HepG2 (cell line): ENCODE measurements around the gene B4GALT5.

Experiments used
- EZH2 ChIP-seq: conservative IDR thresholded peaks from 2 replicates; pipeline ENCODE4 v1.6.1; 2012; ENCODE audit warnings: mild to moderate bottlenecking, low read depth, low read length, moderate library complexity
- JUN ChIP-seq: sonication (generic); formaldehyde crosslinking; IDR thresholded peaks from 2 replicates; pipeline ENCODE4 v1.4.0; 2020; ENCODE audit warnings: mild to moderate bottlenecking, missing genetic modification reagents
- KDM6A ChIP-seq: IDR thresholded peaks from 2 replicates; pipeline ENCODE4 v1.6.1; 2016; ENCODE audit warnings: low read depth
- MAFK ChIP-seq, 2 experiments: IDR thresholded peaks in 1 of 2; conservative IDR thresholded peaks in 1 of 2; 2 replicates each; pipeline ENCODE4 v1.6.1; 2011; ENCODE audit warnings: improper control_type of control experiment in 2 of 2, low read length in 2 of 2
- NR2C2 ChIP-seq: sonication (generic); formaldehyde crosslinking; IDR thresholded peaks from 2 replicates; pipeline ENCODE4 v1.4.0; 2020; ENCODE audit warnings: missing genetic modification reagents, mild to moderate bottlenecking, moderate library complexity, borderline replicate concordance
- PTBP1 ChIP-seq: fragments of 200-400 bp; formaldehyde crosslinking; IDR thresholded peaks from 2 replicates; pipeline ENCODE4 v1.6.1; 2018; ENCODE audit warnings: low read length, low read depth; ENCODE audit not compliant: poor library complexity, severe bottlenecking
- RAD21 ChIP-seq: fragments of 450-650 bp; formaldehyde crosslinking; IDR thresholded peaks from 2 replicates; pipeline ENCODE4 v1.5.0; 2020; ENCODE audit warnings: mild to moderate bottlenecking
- SMC3 ChIP-seq: IDR thresholded peaks from 2 replicates; pipeline ENCODE4 v1.6.1; 2011; ENCODE audit warnings: low read length, improper control_type of control experiment
- SP1 ChIP-seq, 2 experiments: fragments of 450-650 bp in 1 of 2; sonication (generic) in 1 of 2; formaldehyde crosslinking in 1 of 2; IDR thresholded peaks; 2 replicates each; pipeline versions ENCODE4 v1.4.0 to v1.6.1; 2016 to 2020; ENCODE audit warnings: missing genetic modification reagents in 1 of 2
- ZNF557 ChIP-seq: sonication (generic); formaldehyde crosslinking; IDR thresholded peaks from 2 replicates; pipeline ENCODE4 v1.4.0; 2020; ENCODE audit warnings: missing genetic modification reagents
- TF ChIP-seq, protein P1 (sequence below), 2 experiments: sonication (generic) in 1 of 2; formaldehyde crosslinking in 1 of 2; IDR thresholded peaks; 2 replicates each; pipeline versions ENCODE4 v1.4.0 to v1.6.1; 2018 to 2020; ENCODE audit warnings: missing genetic modification reagents in 2 of 2, borderline replicate concordance in 1 of 2, low read depth in 1 of 2, mild to moderate bottlenecking in 1 of 2, missing biosample characterization in 1 of 2

DNA sequence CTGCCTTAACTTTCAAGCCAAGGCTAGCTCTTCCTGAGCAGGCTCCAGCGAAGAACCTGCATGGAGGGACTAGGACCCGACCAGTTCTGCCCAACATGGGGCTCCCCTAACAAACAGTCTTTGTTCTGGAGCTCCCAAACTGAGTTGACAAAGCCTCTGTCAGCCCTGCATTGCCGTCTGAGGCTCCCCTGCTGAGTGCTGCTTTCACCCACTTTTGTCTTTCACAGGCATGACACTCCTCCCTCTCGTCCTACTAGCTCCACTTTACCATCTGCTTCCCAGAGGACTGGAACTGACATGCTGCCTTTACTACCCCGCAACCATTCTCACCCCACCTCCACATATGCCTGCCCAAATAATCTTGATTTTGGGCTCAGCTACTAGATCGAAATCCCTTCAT lies 45.1 kb upstream of the B4GALT5 start:
- TF ChIP-seq EZH2 (no peak), ZNF557 (no peak), MAFK (conservative IDR thresholded peaks at IDR 0.05 in 1 of 2, IDR thresholded peaks at IDR 0.05 in 1 of 2; ENCODE audit: low read length in 2 of 2) (no peak), SMC3 (no peak), KDM6A (CRISPR knock-in tag) (no peak), RAD21 (CRISPR knock-in tag) (no peak), PTBP1 (no peak), JUN (CRISPR knock-in tag) (no peak), SP1 (IDR thresholded peaks at IDR 0.05) (no peak), SP1 (CRISPR knock-in tag; IDR thresholded peaks at IDR 0.05) (no peak), NR2C2 (no peak)
- TF ChIP-seq, protein P1, sequence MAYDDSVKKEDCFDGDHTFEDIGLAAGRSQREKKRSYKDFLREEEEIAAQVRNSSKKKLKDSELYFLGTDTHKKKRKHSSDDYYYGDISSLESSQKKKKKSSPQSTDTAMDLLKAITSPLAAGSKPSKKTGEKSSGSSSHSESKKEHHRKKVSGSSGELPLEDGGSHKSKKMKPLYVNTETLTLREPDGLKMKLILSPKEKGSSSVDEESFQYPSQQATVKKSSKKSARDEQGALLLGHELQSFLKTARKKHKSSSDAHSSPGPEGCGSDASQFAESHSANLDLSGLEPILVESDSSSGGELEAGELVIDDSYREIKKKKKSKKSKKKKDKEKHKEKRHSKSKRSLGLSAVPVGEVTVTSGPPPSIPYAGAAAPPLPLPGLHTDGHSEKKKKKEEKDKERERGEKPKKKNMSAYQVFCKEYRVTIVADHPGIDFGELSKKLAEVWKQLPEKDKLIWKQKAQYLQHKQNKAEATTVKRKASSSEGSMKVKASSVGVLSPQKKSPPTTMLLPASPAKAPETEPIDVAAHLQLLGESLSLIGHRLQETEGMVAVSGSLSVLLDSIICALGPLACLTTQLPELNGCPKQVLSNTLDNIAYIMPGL (CRISPR knock-in tag; IDR thresholded peaks at IDR 0.05; ENCODE audit: borderline replicate concordance in 1 of 2, low read depth in 1 of 2) = no peak
